Stimulated activated CD4-positive, alpha-beta T cell treated with anti-CD3 and anti-CD28 coated beads, Interleukin-2, amount 100 ng/mL, for 4 hours (primary cell): ENCODE results near the gene SPTBN1.

Experiments used
- DNase-seq: peaks from one replicate; pipeline ENCODE4 v3.0.0-alpha.2; 2020; ENCODE audit warnings: low read depth

Gene SPTBN1

GRCh38 chr2:54632733-54633692, 176.9 kb downstream of the SPTBN1 start:
- DNase-seq, result no peak

GRCh38 chr2:54634021-54634420, 177.9 kb downstream of the SPTBN1 start:
- DNase-seq, result no peak

- DNase-seq, result no peak
Measured at GRCh38 chr2:54634564-54635511, 178.7 kb downstream of the SPTBN1 start.

DNA sequence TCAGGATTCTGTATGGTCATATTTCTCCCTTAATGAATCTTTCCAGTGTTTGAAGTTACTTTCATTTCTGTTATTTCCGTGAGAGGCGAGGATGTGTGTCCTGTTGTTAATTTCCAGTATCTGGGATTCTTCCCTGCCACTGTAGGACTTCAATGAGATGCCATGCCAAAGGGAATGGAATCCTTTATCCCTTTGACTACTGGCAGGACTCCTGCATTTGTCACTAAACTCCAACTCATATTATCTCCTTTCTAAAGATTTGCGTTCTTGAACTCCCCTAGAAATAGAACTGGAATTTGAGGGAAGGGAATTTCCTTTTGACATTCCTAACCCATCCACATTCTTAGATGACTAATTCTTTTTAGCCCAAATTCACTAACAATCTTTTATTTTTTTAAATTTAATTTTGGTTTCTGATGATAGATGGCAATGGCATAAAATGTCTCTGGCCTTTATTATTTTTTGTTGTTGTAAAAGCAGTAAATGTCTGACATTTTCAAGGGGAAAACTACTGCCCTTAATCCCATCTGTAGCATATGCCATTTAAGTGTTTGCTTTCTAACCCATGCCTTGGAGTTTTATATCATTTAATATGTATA, 179.5 kb downstream of the SPTBN1 start:
- no peak for DNase-seq

- no peak for DNase-seq
Measured at GRCh38 chr2:54636415-54637139, 180.4 kb downstream of the SPTBN1 start.

DNA sequence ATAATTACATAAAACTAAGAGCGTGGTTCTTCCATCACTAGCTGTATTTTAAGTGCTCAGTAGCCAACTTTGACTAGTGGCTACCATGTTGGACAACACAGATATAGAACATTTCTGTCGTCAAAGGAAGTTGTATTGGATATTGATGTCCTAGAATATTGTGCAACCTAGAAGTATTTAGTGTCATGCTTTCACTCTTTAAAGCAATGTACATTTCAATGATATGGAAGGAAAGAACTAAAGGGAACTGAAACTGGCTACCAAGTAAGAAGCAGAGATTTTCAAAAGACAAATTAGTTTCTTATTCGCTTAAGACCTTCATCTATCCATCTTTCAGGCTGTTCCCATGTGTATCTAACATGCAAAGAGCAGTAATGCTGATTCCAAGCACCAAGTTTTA, 182.0 kb downstream of the SPTBN1 start:
- DNase-seq, result no peak

GRCh38 chr2:54638774-54639187, 182.7 kb downstream of the SPTBN1 start:
- DNase-seq, result no peak

DNA sequence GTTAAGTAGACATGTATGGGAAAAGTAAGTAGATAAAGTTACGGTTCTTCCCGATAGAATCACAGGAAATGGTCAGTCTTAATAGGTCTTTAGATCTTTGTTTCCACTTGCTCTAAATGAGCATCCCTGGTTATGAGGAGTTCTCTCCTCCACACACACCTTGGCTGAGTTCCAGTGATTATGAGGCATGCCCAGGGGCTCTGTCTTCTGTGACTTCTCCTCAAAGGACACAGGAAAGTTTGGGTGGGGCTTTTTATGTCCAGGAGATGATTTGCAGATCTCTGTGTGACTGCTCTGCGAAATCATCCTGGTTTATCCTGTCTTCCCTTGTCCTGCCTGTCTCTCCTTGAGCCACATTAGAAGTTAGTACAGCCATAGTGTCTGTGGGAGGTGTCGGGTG, 183.5 kb downstream of the SPTBN1 start:
- no peak for DNase-seq

DNA sequence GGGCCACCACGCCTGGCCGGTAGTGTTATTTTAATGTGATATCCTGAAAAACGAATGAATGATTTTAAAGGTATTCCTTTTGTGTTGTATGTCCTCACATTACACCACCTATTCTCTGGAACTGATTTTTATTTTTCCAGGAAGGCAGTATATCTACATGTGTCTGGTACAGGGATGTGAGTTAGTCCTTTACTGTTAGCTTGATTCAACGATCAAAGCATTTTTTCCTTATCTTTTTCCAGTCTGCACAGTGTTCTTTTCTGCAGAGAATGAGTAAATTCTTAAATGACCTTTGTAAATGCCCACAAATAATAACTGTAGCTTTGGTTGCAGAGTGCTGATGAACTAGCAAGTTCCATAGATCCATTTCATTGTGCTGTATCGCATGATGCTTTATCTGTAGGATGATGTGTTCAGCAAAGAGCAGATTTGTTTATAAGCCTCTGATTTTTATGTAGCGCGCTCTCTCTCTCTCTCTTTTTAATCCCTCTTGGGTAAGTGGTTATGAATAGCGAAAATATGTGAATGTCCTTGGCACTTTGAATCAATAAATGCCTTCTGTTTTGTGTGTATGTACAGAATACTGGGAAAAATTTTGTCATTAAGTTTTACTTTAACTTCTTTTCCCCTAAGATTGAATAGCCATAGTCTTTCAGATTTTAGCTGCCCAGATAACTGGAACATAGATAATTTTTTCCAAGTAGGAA, 184.9 kb downstream of the SPTBN1 start:
- DNase-seq, result no peak

DNA sequence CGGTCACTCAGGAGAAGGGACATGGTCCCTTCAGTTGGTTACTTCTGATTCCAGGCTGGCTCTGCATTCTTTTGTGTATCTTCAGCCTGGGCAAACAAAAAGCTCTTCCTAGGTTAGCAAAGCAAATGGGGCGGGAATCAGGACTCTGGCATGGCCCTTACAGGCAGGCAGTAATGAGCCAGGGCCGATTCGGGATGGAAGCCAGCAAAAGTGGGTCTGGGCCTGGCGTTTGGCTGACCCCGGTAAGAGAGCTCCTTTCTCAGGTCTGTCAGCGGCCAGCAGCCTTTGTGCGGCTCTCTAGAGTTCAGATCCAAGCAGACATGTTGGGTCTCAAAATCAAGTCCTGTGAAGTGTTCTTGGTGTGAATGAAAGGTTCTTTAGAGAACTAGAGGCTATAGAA, 185.9 kb downstream of the SPTBN1 start:
- DNase-seq, result no peak

DNA sequence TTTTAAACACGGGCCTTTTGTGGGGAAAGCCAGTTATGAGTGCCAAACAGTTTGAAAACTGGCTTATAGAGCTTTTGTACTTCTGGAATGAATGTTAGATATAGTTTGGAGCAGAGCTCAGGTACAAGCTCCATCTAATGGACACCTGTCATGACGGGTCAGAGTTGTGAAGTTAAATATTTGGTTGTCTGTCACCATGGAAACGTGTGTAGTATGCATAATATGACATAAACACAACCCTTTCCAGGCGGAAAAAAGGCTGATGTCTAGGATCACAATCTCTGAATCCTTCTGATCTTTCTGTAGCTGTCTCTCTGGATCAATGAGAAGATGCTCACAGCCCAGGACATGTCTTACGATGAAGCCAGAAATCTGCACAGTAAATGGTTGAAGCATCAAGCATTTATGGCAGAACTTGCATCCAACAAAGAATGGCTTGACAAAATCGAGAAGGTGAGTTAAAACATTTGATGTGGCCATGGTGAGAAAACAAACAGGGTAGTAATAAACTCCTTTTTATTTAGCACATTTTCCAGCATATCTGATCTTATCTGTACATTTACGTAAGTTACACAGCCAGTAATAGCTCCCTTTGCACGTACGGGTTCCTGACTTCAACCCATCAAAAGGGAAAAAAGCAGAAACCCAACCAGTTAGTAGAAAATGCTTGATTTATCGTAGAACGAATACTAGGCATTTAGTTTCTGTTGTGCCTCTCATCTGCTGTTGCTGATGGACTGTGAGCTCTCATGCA, 186.7 kb downstream of the SPTBN1 start:
- no peak for DNase-seq

DNA sequence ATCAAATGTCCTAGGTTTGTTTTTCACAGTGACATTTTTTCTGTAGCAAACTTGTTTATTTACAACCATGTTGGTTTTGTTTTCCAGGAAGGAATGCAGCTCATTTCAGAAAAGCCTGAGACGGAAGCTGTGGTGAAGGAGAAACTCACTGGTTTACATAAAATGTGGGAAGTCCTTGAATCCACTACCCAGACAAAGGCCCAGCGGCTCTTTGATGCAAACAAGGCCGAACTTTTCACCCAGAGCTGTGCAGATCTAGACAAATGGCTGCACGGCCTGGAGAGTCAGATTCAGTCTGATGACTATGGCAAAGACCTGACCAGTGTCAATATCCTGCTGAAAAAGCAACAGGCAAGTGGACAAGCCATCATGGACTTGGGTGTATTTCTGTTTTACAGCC, 188.1 kb downstream of the SPTBN1 start:
- no peak for DNase-seq

DNA sequence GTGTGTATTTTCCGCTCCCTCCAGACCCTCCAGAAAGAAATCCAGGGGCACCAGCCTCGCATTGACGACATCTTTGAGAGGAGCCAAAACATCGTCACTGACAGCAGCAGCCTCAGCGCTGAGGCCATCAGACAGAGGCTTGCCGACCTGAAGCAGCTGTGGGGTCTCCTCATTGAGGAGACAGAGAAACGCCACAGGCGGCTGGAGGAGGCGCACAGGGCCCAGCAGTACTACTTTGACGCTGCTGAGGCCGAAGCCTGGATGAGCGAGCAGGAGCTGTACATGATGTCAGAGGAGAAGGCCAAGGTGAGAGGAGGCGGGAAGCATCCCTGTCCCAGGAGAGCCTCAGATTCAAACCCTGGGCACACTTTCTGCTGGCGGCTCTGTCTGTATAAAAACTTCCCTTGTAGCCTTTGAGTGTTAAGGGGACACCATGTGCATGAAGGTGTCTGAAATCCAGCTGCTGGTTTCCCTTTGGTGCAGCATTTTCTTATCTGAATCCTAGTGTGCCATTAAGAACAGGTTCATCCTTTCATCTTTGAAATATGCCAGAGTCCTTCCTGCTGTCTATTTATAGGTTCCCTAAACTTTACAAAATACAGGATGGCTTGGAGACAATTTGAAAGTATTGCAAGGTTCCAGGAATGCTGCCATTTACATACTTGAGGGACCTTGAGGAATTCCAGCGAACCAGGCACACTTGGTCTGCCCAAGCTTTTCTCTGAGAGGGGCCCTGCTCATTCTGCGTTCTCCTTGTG, 190.2 kb downstream of the SPTBN1 start:
- no peak for DNase-seq

- no peak for DNase-seq
Measured at GRCh38 chr2:54648256-54648655, 192.1 kb downstream of the SPTBN1 start.

- DNase-seq, result no peak
Measured at GRCh38 chr2:54649191-54649590, 193.1 kb downstream of the SPTBN1 start.

DNA sequence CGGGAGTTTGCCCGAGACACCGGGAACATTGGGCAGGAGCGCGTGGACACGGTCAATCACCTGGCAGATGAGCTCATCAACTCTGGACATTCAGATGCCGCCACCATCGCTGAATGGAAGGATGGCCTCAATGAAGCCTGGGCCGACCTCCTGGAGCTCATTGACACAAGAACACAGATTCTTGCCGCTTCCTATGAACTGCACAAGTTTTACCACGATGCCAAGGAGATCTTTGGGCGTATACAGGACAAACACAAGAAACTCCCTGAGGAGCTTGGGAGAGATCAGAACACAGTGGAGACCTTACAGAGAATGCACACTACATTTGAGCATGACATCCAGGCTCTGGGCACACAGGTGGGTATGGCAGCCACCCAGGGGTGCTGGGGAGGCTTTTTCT, 193.5 kb downstream of the SPTBN1 start:
- DNase-seq, result no peak

GRCh38 chr2:54650612-54651011, 194.5 kb downstream of the SPTBN1 start:
- DNase-seq, result no peak

GRCh38 chr2:54651291-54651690, 195.2 kb downstream of the SPTBN1 start:
- no peak for DNase-seq

DNA sequence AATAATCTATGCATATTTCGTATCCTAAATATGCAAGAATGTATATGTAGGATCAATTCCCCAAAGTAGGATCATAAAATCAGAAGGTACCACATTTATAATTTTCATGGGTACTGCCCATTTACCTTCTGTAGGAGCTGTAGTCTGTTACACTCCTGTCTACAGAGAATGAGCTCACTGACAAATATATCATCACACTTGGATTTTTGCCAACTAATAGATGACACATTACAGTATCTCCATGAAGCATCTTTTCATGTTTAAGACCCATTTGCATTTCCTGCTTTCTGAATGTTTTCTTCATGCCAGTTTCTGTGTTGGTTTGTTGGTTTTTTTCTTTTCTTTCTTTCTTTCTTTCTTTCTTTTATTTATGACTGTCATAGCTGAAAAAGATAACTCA, 196.4 kb downstream of the SPTBN1 start:
- DNase-seq, result no peak
